ENCODE results near the gene CNTN1. TPM values are rescaled to one million over a fixed set of nuclear protein-coding genes. Genes with fewer than 3 reads are reported as not detected.

The CNTN1 gene
- total and polyA plus RNA-seq, 9 of the 15 experiments (the other 6 are each of a cell fraction or from before 2014, with no cell fraction given): 0.16 TPM; not detected in 8

DNA sequence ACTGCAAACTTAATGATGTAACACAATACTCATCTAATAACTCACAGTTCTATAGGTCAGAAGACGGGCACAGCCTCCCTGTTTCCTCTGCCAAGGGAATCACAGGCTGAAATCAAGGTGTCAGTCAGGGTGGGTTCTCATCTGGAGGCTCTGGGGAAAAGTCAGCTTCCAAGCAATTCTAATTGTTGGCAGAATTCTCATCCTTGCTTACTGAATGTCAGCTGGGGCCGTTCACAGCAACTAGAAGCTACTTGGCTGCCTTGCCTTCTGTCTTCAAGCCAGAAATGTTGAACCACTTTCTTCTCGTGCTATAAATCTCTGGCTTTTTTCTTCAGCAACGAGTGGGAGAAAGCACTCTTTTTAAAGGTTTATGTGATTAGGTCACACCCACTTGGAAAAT is 415.8 kb downstream of the CNTN1 start:
- FAIRE-seq (no peak), DNase-seq (ENCODE audit: extremely low read depth in 1 of 4, low spot score in 3 of 4) (no peak), ATAC-seq (no peak)
- no peaks in the 10 kb centered on the region for H3K4me1 ChIP-seq (replicated peaks in 1 of 2; ENCODE audit: control insufficient read depth in 2 of 2, insufficient read depth in 2 of 2, low read length in 2 of 2)
- TF ChIP-seq ARID3A (IDR thresholded peaks at IDR 0.05; ENCODE audit: borderline replicate concordance, low read depth, low read length): no peak
- no peak for TF ChIP-seq KAT2B (IDR thresholded peaks at IDR 0.05; ENCODE audit: low read depth, low read length)
- TF ChIP-seq POLR2G (IDR thresholded peaks at IDR 0.05; ENCODE audit: low read depth, low read length): no peak
- no peaks in the 10 kb centered on the region for H3K79me2 ChIP-seq (ENCODE audit: control insufficient read depth, insufficient read depth, low read length)
- intact Hi-C loops (cut with micrococcal nuclease): no loop called here
- no peaks in the 10 kb centered on the region; the same call in none of the 2 replicates for H3K9me3 ChIP-seq (replicated peaks; ENCODE audit: control insufficient read depth, insufficient read depth, low read depth, low read length)
- 2% methylated on average over 4 of the region's 4 CpGs for WGBS (ENCODE audit: insufficient coverage, low coverage, missing lambda C conversion rate)
- no peak overlapping the region for H3K9ac ChIP-seq (ENCODE audit: insufficient read depth in 1 of 2, low read depth in 2 of 2, low read length in 2 of 2)
- CTCF ChIA-PET (ENCODE audit: low intra/inter-chr PET ratio): no interaction called here
- no peaks in the 10 kb centered on the region for H3K9me1 ChIP-seq (ENCODE audit: control insufficient read depth, insufficient read depth, low read length)
- H3K4me2 ChIP-seq (ENCODE audit: insufficient read depth, low read length): no peak overlapping the region
- H3K4me3 ChIP-seq: no peak overlapping the region
- H3K36me3 ChIP-seq (ENCODE audit: control insufficient read depth, insufficient read depth, low read length): no peaks in the 10 kb centered on the region
- in situ Hi-C loops (cut with MboI): no loop called here
- H3K27me3 ChIP-seq (ENCODE audit: control insufficient read depth in 2 of 2, insufficient read depth in 2 of 2, low read length in 2 of 2): no peaks in the 10 kb centered on the region
- H3K27ac ChIP-seq (ENCODE audit: extremely low read depth, low read depth, low read length): no peak overlapping the region
- no TSS peak for BruUV-seq (replicated peaks)
- H2AFZ ChIP-seq (ENCODE audit: low read depth, low read length): no peak overlapping the region
- POLR2A ChIA-PET: no interaction called here
- no peaks in the 10 kb centered on the region for H4K20me1 ChIP-seq (replicated peaks; ENCODE audit: control insufficient read depth, insufficient read depth, low read length)

GRCh38 chr12:41112903-41113302 is 420.7 kb downstream of the CNTN1 start:
- Histone ChIP-seq H4K20me1 (replicated peaks; ENCODE audit: control insufficient read depth, insufficient read depth, low read length) (no peaks in the 10 kb centered on the region), H2AFZ (ENCODE audit: low read depth, low read length) (no peak overlapping the region), H3K4me2 (ENCODE audit: insufficient read depth, low read length) (no peak overlapping the region), H3K79me2 (ENCODE audit: control insufficient read depth, insufficient read depth, low read length) (no peaks in the 10 kb centered on the region), H3K36me3 (ENCODE audit: control insufficient read depth, insufficient read depth, low read length) (no peaks in the 10 kb centered on the region), H3K4me3 (no peak overlapping the region), H3K9ac (ENCODE audit: insufficient read depth in 1 of 2, low read depth in 2 of 2, low read length in 2 of 2) (no peak overlapping the region), H3K9me3 (replicated peaks; ENCODE audit: control insufficient read depth, insufficient read depth, low read depth, low read length) (no peaks in the 10 kb centered on the region; the same call in 1 of the 2 replicates), H3K27ac (ENCODE audit: extremely low read depth, low read depth, low read length) (no peak overlapping the region), H3K27me3 (ENCODE audit: control insufficient read depth in 2 of 2, insufficient read depth in 2 of 2, low read length in 2 of 2) (no peaks in the 10 kb centered on the region), H3K4me1 (replicated peaks in 1 of 2; ENCODE audit: control insufficient read depth in 2 of 2, insufficient read depth in 2 of 2, low read length in 2 of 2) (no peaks in the 10 kb centered on the region), H3K9me1 (ENCODE audit: control insufficient read depth, insufficient read depth, low read length) (no peaks in the 10 kb centered on the region)
- WGBS (ENCODE audit: insufficient coverage, low coverage, missing lambda C conversion rate): 0% methylated on average over 2 of the region's 2 CpGs
- no peak for ATAC-seq
- DNase-seq (ENCODE audit: extremely low read depth in 1 of 4, low spot score in 3 of 4): no peak
- POLR2A ChIA-PET: no interaction called here
- intact Hi-C loops (cut with micrococcal nuclease) (no loop called here), in situ Hi-C loops (cut with MboI) (no loop called here)
- FAIRE-seq: no peak
- CTCF ChIA-PET (ENCODE audit: low intra/inter-chr PET ratio): no interaction called here
- no TSS peak for BruUV-seq (replicated peaks)
- TF ChIP-seq ARID2 (IDR thresholded peaks at IDR 0.05) (no peak), ZNF146 (CRISPR knock-in tag; IDR thresholded peaks at IDR 0.05; ENCODE audit: unreplicated experiment) (no peak), RBM22 (IDR thresholded peaks at IDR 0.05; ENCODE audit: low read depth, low read length, poor library complexity, severe bottlenecking) (no peak), NRF1 (conservative IDR thresholded peaks at IDR 0.05 in 1 of 2, IDR thresholded peaks at IDR 0.05 in 1 of 2) (no peak), MLX (CRISPR knock-in tag; conservative IDR thresholded peaks at IDR 0.05) (no peak), TAF1 (IDR thresholded peaks at IDR 0.05; ENCODE audit: control insufficient read depth, extremely low read depth, insufficient read depth, low read length, severe bottlenecking) (no peak), SIRT6 (IDR thresholded peaks at IDR 0.05; ENCODE audit: low read depth, low read length) (no peak), ZNF79 (CRISPR knock-in tag; IDR thresholded peaks at IDR 0.05; ENCODE audit: low read depth) (no peak), NR3C1 (CRISPR knock-in tag; IDR thresholded peaks at IDR 0.05) (no peak)
- TF ChIP-seq, protein P1, sequence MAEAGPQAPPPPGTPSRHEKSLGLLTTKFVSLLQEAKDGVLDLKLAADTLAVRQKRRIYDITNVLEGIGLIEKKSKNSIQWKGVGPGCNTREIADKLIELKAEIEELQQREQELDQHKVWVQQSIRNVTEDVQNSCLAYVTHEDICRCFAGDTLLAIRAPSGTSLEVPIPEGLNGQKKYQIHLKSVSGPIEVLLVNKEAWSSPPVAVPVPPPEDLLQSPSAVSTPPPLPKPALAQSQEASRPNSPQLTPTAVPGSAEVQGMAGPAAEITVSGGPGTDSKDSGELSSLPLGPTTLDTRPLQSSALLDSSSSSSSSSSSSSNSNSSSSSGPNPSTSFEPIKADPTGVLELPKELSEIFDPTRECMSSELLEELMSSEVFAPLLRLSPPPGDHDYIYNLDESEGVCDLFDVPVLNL (CRISPR knock-in tag; IDR thresholded peaks at IDR 0.05; ENCODE audit: low read depth): no peak
